ENCODE results near the gene PCSK2.

The PCSK2 gene

GRCh38 chr20:17227219-17227575 is 357 bp downstream of the PCSK2 start:
- no peak for TF ChIP-seq POLR2A (IDR thresholded peaks at IDR 0.05; ENCODE audit: low read depth, low read length)
- FAIRE-seq = no peak
- DNase-seq (ENCODE audit: insufficient read length, low spot score) = no peak

DNA sequence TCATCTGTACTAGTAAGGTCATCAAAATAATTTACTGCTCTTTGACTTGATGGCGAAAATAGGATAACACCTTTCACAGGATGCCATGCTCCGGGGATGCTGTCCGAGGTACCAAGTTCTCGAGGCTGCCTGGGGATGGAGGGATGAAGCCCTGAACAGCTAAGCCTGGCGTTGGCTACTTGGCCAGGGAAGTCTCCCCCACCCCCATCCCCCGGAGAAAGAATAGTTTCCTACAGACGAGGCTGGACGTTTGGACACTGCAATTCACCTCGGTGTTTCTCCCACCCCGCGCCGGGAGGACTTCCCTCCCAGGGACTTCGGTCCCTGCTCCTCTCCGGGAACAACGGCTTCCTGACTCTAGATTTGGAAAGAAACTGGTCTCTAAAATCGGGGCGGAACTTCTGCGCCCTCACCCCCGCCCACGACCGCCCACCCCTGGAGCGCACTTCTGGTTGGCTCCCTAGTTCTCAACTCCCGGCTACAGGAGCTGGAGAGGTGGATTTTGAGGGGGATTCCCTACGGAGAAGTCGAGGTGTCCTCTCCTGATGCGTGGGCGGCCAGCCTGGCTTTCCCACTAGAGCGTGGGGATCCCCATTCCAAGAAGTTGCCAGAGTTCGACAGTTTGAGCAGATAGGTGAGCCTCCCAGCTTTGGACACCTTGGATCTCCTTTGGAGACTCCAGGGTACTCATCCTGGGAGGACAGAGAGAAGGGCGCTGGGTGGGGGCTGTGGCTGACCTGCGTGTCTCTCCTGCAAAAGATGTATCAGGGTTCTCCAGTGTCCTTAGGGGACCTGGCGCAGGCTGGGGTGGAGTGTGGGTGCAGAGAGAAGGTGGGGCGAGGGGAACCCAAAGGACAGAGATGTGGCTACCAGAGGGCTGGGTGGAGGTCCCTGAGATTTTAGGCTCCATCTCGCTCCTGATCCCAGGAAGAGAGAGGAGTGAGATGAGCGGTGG is 1.1 kb downstream of the PCSK2 start:
- no peak for FAIRE-seq
- no peak for TF ChIP-seq POLR2A (IDR thresholded peaks at IDR 0.05; ENCODE audit: low read depth, low read length)
- DNase-seq (ENCODE audit: insufficient read length, low spot score) = no peak

DNA sequence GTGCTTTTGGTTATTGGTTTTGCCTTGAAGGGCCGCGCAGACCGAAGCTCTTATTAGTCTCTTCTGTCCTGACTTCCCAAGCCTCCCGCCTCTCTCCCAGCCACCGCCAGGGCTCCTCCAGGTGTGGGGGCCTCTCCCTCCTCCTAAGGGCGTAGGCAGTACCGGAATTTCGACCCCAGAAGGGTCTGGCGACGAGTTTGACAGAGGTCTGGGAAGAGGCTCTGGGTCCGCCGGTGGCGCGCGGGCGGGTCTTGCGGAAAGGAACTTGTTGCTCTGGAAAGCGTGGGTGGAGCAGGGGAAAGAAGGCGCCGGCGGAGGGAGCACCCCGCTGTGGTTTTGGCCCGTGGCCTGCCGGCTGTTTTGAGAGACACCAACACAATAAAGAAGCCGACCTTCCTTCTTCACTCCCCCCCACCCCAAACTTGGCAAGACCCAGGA is 1.8 kb downstream of the PCSK2 start:
- TF ChIP-seq POLR2A (IDR thresholded peaks at IDR 0.05; ENCODE audit: low read depth, low read length) = no peak
- FAIRE-seq (no peak), DNase-seq (ENCODE audit: insufficient read length, low spot score) (no peak)

- no peak for FAIRE-seq
- TF ChIP-seq POLR2A (IDR thresholded peaks at IDR 0.05; ENCODE audit: low read depth, low read length) = no peak
Measured at GRCh38 chr20:17229256-17229655, 2.4 kb downstream of the PCSK2 start.

DNA sequence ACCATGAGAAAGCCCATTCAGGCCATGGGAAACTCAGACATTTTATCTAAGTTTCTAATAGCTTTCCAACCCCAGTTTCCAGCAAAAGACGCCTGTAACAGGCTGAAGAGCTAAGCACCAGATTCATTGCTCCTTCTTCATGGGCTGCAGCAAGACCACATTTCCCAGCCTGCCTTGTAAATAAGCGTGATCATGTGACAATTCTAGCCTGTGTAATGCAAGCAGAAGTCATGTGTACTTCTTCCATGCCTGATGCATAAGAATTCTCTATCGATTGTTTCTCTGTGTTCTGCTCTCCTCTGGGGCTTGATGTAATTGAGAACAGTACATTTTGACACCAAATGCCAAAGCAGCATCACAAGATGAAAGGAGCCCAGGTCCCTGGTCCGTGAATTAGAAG is 6.8 kb downstream of the PCSK2 start:
- no peak for DNase-seq (ENCODE audit: insufficient read length, low spot score)
- no peak for TF ChIP-seq POLR2A (IDR thresholded peaks at IDR 0.05; ENCODE audit: low read depth, low read length)
- no peak for FAIRE-seq

More at GRCh38 chr20:17229256-17229655, 2.4 kb downstream of the PCSK2 start:
- no peak for DNase-seq (ENCODE audit: insufficient read length, low spot score)

- no peak for FAIRE-seq
- no peak for DNase-seq (ENCODE audit: insufficient read length, low spot score)
- TF ChIP-seq POLR2A (IDR thresholded peaks at IDR 0.05; ENCODE audit: low read depth, low read length) = no peak
Measured at GRCh38 chr20:17236766-17237165, 9.9 kb downstream of the PCSK2 start.

DNA sequence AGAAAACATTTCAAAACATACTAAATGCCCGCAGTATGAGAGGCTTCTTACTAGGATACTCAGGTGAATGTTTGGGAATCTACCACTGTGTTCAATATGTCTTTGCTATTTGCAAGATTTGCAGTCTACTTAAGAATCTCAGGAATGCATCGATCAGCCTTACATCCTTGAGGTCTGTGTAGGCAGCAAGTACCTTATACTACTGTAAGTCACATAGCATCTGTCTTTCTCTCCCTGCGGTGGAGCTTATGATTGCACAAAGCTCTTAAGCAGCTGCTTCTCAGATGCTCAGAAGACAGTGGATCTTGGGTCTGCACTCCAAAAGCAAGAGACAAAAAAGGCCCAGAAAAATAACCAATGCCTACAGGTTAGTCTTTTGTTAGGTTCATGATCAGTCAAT is 21.4 kb downstream of the PCSK2 start:
- no peak for TF ChIP-seq POLR2A (IDR thresholded peaks at IDR 0.05; ENCODE audit: low read depth, low read length)
- FAIRE-seq (no peak), DNase-seq (ENCODE audit: insufficient read length, low spot score) (no peak)

GRCh38 chr20:17262786-17263185 is 35.9 kb downstream of the PCSK2 start:
- DNase-seq (ENCODE audit: insufficient read length, low spot score) (no peak), FAIRE-seq (no peak)
- no peak for TF ChIP-seq POLR2A (IDR thresholded peaks at IDR 0.05; ENCODE audit: low read depth, low read length)

DNA sequence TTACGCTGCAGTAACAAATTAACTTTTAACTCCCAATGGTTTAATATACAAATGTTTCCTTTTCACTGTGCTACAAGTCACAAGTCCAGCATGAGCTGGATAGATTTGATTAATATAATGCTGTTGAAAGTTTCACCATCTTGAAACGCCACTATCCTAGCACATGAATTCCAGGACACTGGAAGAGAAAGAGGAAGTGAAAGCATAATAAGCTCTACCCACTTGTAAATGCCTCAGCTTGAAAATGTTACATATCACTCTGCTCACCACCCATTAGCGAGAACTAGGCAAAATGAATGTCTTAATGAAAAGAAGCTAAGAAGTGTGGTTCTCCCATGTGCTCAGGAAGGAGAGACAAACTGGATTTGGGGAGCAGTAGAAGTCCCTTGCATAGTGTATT is 46.9 kb downstream of the PCSK2 start:
- no peak for TF ChIP-seq POLR2A (IDR thresholded peaks at IDR 0.05; ENCODE audit: low read depth, low read length)
- DNase-seq (ENCODE audit: insufficient read length, low spot score) (no peak), FAIRE-seq (no peak)

- no peak for FAIRE-seq
Measured at GRCh38 chr20:17276101-17276500, 49.3 kb downstream of the PCSK2 start.

DNA sequence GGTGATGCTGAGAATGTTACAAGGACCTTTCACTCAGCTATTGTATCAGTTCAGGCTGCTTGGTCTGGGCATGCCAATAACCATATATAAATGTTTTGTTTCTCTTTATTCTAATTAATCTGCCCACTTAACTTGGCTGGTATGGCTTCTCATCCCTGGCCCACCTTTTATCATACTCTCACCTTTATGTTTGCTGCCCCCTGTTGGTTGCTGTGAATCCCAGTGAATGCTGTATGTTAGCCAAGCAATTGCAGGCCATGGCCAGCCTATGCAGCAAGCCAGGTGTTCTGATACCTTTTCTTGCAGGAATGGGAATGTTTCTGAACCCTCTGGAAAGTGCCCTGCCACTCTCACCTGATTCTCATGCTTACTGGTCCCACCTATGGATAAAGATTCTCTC is 54.6 kb downstream of the PCSK2 start:
- FAIRE-seq = no peak
- no peak for DNase-seq (ENCODE audit: insufficient read length, low spot score)
- no peak for TF ChIP-seq POLR2A (IDR thresholded peaks at IDR 0.05; ENCODE audit: low read depth, low read length)

More at GRCh38 chr20:17276101-17276500, 49.3 kb downstream of the PCSK2 start:
- no peak for DNase-seq (ENCODE audit: insufficient read length, low spot score)
- TF ChIP-seq POLR2A (IDR thresholded peaks at IDR 0.05; ENCODE audit: low read depth, low read length) = no peak

DNA sequence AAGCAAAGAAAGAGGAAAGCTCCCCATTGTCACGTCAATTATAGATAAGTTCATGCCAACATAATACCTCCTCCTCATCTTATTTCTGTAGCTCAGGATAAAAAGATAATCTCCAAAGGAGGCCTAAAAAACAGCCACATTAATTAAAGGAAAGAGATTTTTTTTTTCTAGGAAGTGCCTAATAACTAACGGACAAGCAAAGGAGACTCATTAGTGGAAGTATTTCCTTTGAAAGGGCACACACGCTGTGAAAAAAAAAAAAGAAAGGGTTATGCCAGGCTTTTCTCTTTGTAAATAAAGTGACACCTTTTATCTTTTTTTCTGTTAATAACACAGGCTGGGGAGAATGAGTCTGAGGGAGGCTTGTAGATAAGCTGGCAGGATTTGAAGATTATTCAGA is 55.7 kb downstream of the PCSK2 start:
- DNase-seq (ENCODE audit: insufficient read length, low spot score) (no peak), FAIRE-seq (no peak)
- TF ChIP-seq POLR2A (IDR thresholded peaks at IDR 0.05; ENCODE audit: low read depth, low read length) = no peak

- TF ChIP-seq POLR2A (IDR thresholded peaks at IDR 0.05; ENCODE audit: low read depth, low read length) = no peak
- FAIRE-seq (no peak), DNase-seq (ENCODE audit: insufficient read length, low spot score) (no peak)
Measured at GRCh38 chr20:17287503-17287902, 60.7 kb downstream of the PCSK2 start.

DNA sequence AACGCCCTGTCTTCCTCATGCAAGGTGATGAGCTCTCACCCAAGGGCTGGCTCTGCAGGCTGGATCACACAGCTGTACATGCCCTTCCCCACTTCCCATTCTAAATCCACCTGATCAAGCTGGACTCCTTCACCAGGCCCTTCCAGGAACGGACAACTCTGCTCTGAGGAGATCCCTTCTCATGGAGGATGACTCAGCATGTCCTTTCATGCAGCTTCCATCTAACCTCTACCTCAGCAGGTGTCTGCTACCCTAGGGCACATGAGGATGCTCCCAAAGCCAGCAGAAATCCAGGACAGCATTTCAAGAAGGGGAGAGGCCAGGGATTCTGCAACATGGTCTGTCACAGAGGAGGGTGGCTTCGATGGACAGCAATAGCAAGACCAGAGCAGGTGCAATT is 61.2 kb downstream of the PCSK2 start:
- TF ChIP-seq POLR2A (IDR thresholded peaks at IDR 0.05; ENCODE audit: low read depth, low read length) = no peak
- FAIRE-seq = no peak
- DNase-seq (ENCODE audit: insufficient read length, low spot score) = no peak

GRCh38 chr20:17295151-17295726 is 68.4 kb downstream of the PCSK2 start:
- DNase-seq (ENCODE audit: insufficient read length, low spot score) (no peak), FAIRE-seq (no peak)
- TF ChIP-seq POLR2A (IDR thresholded peaks at IDR 0.05; ENCODE audit: low read depth, low read length) = no peak
